DMS 273 (cell line): ENCODE measurements around the gene HPN.
"Not testable (repeated sequence)": the region's sequence is repeated elsewhere in the genome, so short reads cannot be mapped to it uniquely, and the experiment has no call there.

Experiments
- DNase-seq: peaks from one replicate; lab custom pipeline; 2025; ENCODE audit not compliant: unreplicated experiment; lab: John Stamatoyannopoulos, UW

HPN gene

DNA sequence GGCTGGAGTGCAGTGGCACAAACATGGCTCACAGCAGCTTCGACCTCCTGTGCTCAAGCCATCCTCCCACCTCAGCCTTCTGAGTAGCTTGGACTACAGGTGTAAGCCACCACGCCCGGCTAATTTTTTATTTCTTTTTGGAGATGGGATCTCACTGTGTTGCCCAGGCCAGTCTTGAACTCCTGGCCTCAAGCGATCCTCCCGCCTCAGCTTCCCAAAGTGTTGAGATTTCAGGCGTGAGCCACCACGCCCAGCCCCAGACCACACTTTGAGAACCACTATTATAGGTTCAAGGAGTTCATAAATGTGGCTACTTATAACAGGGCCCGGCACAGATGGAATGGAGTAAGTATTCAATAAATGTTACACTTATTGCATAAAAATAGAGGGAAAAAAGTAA is 14.5 kb upstream of the HPN start:
- DNase-seq: no peak

DNA sequence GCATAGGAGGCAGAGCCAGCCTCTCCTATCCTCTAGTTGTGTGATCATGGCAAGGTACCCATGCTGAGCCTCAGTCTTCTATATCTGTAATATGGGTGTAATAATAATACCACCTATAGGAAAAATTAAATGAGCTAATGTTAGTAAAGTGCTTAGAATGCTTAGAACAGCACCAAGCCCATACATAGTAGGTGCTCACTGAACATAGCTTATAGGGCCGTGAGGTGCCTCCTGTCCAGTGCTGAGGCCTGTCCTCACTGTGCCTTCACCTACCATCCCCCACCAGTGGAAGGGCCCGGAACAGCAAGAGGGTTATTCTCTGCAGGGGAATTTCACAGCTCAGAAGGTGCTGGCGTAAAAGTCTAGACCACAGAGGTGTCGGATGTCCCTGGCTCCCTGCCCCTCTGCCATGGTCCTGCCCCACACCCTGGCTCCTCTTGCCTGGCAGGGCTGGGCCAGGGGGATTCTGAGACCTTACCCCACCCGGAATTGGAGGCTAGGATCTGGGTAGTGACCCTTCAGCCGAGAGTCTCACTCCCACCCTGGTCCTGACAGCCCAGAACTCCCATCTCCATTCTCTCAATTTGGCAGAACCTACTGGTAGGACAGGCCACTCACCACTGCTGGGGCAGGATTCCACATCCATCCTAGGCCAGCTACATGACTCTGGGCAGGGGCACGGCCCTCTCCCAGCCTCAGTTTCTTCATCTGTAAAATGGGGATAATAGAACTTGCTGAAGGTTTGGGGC is 13.5 kb upstream of the HPN start:
- DNase-seq: peak; percentile 61

- not testable (repeated sequence) for DNase-seq
Observed at GRCh38 chr19:35028600-35028885, 13.0 kb upstream of the HPN start.

GRCh38 chr19:35029275-35029736 is 12.2 kb upstream of the HPN start:
- not testable (repeated sequence) for DNase-seq

- DNase-seq: peak; percentile 59
Observed at GRCh38 chr19:35029737-35030256, 11.7 kb upstream of the HPN start.

GRCh38 chr19:35030257-35031071 is 11.1 kb upstream of the HPN start, which contains the start of gene SCN1B:
Gene SCN1B (plus strand): TSS chr19:35030470. CDS start chr19:35030821, 351 bp downstream.
- DNase-seq: peak; percentile 90

GRCh38 chr19:35031072-35031881 is 10.2 kb upstream of the HPN start:
- peak; percentile 88 for DNase-seq

GRCh38 chr19:35032356-35032865 is 9.1 kb upstream of the HPN start:
- no peak for DNase-seq

DNA sequence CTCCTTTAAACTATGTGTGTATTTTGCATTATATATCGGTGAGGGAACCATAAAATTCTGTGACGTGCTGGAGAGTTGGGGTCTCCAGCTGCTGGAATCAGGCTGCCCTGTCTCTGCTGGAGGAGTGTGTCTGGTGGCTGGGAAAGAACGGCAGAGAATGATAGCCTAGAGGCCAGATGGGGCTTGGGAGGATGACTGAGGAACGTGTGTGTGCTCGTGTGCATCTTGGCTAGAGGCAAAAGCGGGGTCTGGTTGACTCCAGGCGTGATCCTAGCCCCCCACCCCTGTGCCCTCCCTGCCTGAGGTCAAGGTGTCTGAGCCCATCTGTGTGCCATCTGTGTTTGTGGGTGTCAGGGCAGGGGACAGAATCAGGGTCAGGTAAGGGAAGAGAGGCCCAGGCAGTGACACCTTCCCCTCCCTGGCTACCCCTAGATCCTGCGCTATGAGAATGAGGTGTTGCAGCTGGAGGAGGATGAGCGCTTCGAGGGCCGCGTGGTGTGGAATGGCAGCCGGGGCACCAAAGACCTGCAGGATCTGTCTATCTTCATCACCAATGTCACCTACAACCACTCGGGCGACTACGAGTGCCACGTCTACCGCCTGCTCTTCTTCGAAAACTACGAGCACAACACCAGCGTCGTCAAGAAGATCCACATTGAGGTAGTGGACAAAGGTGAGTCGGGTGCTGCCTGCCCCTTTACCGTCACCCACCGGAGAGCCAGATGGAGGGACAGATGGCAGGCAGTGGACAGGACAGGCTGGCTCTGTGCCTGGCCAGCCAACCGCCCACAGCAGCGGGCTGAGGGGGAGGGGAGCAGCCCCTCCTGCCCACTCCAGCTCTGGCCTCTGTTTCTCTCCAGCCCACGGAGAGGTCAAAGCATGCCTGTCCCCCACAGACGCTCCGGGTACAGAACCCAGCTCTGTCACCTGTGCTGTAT is 8.2 kb upstream of the HPN start:
- DNase-seq: peak; percentile 74

DNA sequence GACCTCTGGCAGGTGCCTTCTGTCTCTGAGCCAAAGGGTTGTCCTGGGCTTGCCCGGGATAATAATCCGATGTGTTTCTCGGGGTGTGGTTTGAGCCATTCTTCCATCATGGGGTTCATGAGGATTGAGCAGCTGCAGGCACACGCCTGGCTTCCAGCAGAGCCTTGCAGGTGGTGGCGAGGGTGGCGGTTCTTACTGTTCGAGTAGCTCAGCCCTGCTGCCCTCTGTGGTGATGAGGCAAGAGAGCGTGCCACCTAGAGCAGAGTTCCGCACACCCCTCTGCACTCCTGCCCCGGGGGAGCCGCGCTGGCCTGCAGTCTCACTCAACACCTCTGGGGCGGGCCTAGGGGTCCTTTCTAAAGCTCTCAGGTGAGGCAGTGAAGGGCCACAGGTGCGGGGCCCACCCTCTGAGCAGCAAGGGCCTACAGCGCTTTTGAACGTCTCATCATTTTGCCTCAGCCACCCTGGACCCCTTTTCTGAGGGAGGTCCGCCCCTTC is 7.5 kb upstream of the HPN start:
- DNase-seq: peak; percentile 67

- DNase-seq: peak; percentile 40
Observed at GRCh38 chr19:35034588-35035382, 6.7 kb upstream of the HPN start.

DNA sequence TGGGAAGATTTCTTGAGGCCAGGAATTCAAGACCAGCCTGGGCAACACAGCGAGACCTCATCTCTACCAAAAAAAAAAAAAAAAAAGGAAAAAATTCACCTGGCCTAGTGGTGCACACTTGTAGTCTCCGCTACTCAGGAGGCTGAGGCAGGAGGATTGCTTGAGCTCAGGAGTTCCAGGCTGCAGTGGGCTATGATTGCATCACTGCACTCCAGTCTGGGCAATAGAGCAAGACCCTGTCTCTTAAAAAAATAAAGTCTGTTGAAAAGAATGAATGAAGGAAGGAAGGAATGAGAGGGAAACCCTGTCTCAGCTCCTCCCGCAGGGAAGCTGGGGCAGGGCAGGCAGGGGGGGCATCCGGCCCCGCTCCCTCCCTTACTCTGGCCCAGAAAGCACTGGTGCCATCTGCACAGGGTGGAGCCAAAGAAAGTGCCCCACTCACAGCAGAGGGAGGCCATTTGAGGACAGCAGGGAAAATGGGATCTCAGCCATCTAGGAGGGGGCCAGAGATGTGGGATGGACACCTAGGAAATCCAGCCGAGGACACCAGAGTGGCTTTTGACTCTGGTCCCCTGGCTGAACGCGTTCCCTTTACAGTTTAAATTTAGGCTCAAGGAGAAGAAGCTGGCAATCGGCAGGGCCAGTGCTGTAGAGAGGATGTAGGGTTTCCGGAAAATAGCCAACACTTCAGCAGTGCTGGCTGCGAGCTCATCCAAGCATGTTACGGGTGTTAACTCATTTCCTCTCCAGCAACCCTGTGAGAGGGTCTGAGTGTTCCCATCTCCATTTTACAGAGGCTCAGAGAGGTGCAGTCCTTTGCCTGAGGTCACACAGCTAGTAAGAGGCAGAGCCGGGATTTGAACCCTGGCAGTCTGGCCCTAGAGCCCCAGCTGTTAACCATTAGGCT is 3.6 kb upstream of the HPN start:
- DNase-seq: peak; percentile 95

GRCh38 chr19:35038623-35039512 is 2.7 kb upstream of the HPN start:
- peak; percentile 95 for DNase-seq

DNA sequence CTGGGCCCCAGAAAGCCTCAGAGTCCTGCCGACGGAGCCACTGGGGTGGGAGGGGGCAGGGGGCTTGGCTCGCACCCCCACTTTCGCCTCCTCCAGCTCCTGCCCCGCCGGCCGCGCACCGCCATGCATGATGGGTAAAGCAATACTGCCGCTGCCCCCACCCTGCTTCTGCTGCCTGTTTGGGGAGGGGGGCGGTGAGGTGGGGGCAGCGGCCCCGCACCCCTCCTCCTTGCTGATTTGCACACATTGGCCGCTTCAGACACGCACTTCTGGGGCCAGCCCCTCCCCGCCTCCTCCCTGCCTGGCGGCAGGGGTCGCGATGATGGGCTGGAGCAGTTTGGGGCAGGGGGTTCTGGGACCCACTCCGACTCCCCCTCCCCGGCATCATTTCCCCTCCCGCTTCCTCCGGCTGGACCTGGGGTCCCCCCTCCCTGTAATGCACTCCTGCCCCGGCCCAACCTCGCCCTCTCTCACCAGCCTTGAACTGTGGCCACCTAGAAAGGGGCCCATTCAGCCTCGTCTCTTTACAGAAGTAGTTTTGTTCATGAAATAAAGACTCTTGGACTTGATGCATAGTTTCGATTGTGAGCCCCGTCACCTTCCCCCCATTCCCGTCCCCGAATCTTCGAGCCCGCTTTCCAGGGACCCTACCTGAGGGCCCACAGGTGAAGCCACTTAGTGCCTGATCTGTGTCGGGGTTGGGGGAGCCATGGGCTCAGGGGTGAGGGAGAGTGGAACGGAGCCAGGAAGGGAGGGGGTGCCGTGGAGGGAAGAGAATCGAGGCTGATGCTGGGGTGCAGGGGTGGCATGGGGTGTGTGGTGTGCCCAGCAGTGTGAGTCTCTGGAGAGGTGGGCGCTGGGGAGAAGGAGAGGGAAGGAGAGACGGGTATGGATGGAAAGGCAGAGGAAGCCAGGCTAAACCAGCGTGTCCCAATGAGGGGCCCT is 1.4 kb upstream of the HPN start:
- DNase-seq: no peak

DNA sequence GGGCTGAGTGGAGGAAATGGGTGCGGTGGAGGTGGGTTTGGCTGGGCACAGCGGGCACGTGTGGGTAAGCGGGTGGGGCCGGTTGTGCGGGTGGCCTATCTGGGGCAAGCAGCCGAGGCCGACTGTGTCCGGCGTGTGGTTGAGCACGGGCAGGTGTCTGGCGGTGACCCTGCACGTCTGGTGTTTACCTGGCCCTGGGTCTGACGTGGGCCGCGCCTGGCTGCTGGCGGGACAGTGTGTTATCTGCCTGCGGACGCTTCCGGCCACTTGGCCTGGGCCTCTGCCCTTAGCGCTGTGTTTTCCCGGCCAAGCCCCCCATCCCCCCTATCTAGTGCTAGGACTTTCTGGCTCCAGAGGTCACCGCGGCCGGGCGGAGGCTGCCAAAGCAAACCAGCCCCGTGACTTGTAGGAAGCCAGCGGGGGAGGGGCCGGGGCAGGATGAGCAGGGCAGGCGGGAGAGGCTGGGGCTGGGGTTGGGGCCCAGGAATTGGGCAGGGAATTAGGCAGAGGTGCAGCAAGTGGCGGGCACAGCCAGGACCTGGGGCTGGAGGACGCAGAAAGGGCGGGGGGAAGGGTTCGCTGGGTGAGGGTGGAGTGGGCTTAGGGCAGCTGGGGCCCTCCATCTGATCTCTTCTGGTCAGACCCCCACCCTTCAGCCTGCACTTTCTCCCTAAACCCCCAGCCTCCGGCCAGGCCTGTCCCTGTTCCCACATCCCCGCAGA is 534 bp upstream of the HPN start:
- DNase-seq: peak; percentile 41
